ENCODE data around the gene FAM20C. TPM values are rescaled to one million over a fixed set of nuclear protein-coding genes. Genes with fewer than 3 reads are reported as not detected.

Gene FAM20C
- total and polyA plus RNA-seq, 7 donors: 3.0 to 51.3 (median 21.0) TPM

- Histone ChIP-seq H3K4me3 (no peak overlapping the region), H3K36me3 (peaks cover 14 to 24% (median 18%) of the 10 kb centered on the region in 4 donors), H3K9me3 (no peaks in the 10 kb centered on the region), H3K27me3 (no peaks in the 10 kb centered on the region), H3K4me1 (no peaks in the 10 kb centered on the region), H3K27ac (no peak overlapping the region)
- intact Hi-C loops (cut with DNase I): no loop called here
- TF ChIP-seq EP300 (IDR thresholded peaks at IDR 0.05) (no peak), POLR2AphosphoS5 (IDR thresholded peaks at IDR 0.05) (peak in 2 of 4 donors; percentile 8 to 12), CTCF (IDR thresholded peaks at IDR 0.05) (no peak), POLR2A (IDR thresholded peaks at IDR 0.05) (no peak)
- WGBS, 2 donors: 11 to 68% methylated on average over 27 of the region's 27 CpGs
- no peak for DNase-seq
Measured at GRCh38 chr7:264541-265191, 72.3 kb downstream of the FAM20C start.

- H3K27me3 ChIP-seq: no peaks in the 10 kb centered on the region
- H3K4me1 ChIP-seq: no peaks in the 10 kb centered on the region
- intact Hi-C loops (cut with DNase I): no loop called here
- H3K36me3 ChIP-seq: peaks cover 7 to 16% (median 11%) of the 10 kb centered on the region in 4 donors
- H3K9me3 ChIP-seq: no peaks in the 10 kb centered on the region
- no peak for TF ChIP-seq EP300 (IDR thresholded peaks at IDR 0.05)
- 27 to 72% methylated on average over 25 of the region's 25 CpGs for WGBS, 2 donors
- no peak overlapping the region for H3K4me3 ChIP-seq
- no peak for DNase-seq
- no peak overlapping the region for H3K27ac ChIP-seq
Measured at GRCh38 chr7:265192-265997, 73.0 kb downstream of the FAM20C start.

- TF ChIP-seq CTCF (IDR thresholded peaks at IDR 0.05) (no peak), EP300 (IDR thresholded peaks at IDR 0.05) (no peak), POLR2A (IDR thresholded peaks at IDR 0.05) (no peak), POLR2AphosphoS5 (IDR thresholded peaks at IDR 0.05) (no peak)
- DNase-seq: no peak
- Histone ChIP-seq H3K4me3 (no peak overlapping the region), H3K27me3 (no peaks in the 10 kb centered on the region), H3K4me1 (no peaks in the 10 kb centered on the region), H3K27ac (no peak overlapping the region), H3K9me3 (no peaks in the 10 kb centered on the region), H3K36me3 (peaks cover 0 to 8% (median 2%) of the 10 kb centered on the region in 4 donors)
- 65 to 83% methylated on average over 22 of the region's 22 CpGs for WGBS, 2 donors
- intact Hi-C loops (cut with DNase I): no loop called here
Measured at GRCh38 chr7:265998-266850, 73.9 kb downstream of the FAM20C start.

- no peaks in the 10 kb centered on the region for H3K9me3 ChIP-seq
- H3K27ac ChIP-seq: no peak overlapping the region
- DNase-seq: no peak
- no peak overlapping the region for H3K4me3 ChIP-seq
- H3K27me3 ChIP-seq: no peaks in the 10 kb centered on the region
- intact Hi-C loops (cut with DNase I): no loop called here
- no peaks in the 10 kb centered on the region for H3K4me1 ChIP-seq
- peak; percentile 30 to 63 (median 50) for TF ChIP-seq CTCF (IDR thresholded peaks at IDR 0.05)
- TF ChIP-seq POLR2AphosphoS5 (IDR thresholded peaks at IDR 0.05): no peak
- 86 to 87% methylated on average over 45 of the region's 45 CpGs for WGBS, 2 donors
- no peaks in the 10 kb centered on the region for H3K36me3 ChIP-seq
Measured at GRCh38 chr7:266851-267840, 74.8 kb downstream of the FAM20C start.
